Fibroblast of pulmonary artery (primary cell): ENCODE results near the gene ASTN1.

Source experiments
- DNase-seq: peaks from one replicate; pipeline ENCODE4 v3.0.0-alpha.2; 2010; ENCODE audit warnings: low read depth
- H3K4me3 ChIP-seq: replicated peaks from 2 replicates; pipeline ENCODE4 v1.5.1; 2011; ENCODE audit warnings: low read depth, mild to moderate bottlenecking, control low read depth, low read length, moderate library complexity
- CTCF ChIP-seq: IDR thresholded peaks from 2 replicates; pipeline ENCODE4 v1.5.1; 2011; ENCODE audit warnings: mild to moderate bottlenecking, control low read depth, low read length, inconsistent platforms; ENCODE audit errors: missing control alignments

Gene ASTN1

GRCh38 chr1:177181280-177181630 lies 16.7 kb upstream of the ASTN1 start:
- no peak overlapping the region for H3K4me3 ChIP-seq
- no peak for DNase-seq
- no peak for TF ChIP-seq CTCF

GRCh38 chr1:177174921-177175634 lies 10.6 kb upstream of the ASTN1 start:
- no peak for TF ChIP-seq CTCF
- H3K4me3 ChIP-seq = no peak overlapping the region
- no peak for DNase-seq

GRCh38 chr1:177173976-177174375 lies 9.5 kb upstream of the ASTN1 start:
- no peak for DNase-seq
- no peak for TF ChIP-seq CTCF

GRCh38 chr1:177172866-177173265 lies 8.4 kb upstream of the ASTN1 start:
- no peak for TF ChIP-seq CTCF
- H3K4me3 ChIP-seq = no peak overlapping the region
- DNase-seq = no peak

More at GRCh38 chr1:177173976-177174375, 9.5 kb upstream of the ASTN1 start:
- H3K4me3 ChIP-seq = no peak overlapping the region

- no peak overlapping the region for H3K4me3 ChIP-seq
- no peak for DNase-seq
- no peak for TF ChIP-seq CTCF
Measured at GRCh38 chr1:177172272-177172671, 7.8 kb upstream of the ASTN1 start.

- no peak for DNase-seq
- TF ChIP-seq CTCF = no peak
- no peak overlapping the region for H3K4me3 ChIP-seq
Measured at GRCh38 chr1:177171536-177172123, 7.1 kb upstream of the ASTN1 start.
